HFFc6 (cell line): ENCODE results near the gene ARHGAP45. TPM values are rescaled to one million over a fixed set of nuclear protein-coding genes. Genes with fewer than 3 reads are reported as not detected.

ENCODE experiments used
- DNase-seq: peaks from one replicate; pipeline ENCODE4 v3.0.0-alpha.2; 2018
- H3K27ac Mint-ChIP-seq: 2 replicates; pipeline ENCODE4 v1.8.0; 2020; ENCODE audit warnings: mild to moderate bottlenecking, mixed read lengths
- H3K27me3 Mint-ChIP-seq: 2 replicates; pipeline ENCODE4 v1.8.0; 2021; ENCODE audit warnings: mild to moderate bottlenecking, moderate library complexity, mixed read lengths; ENCODE audit not compliant: insufficient read depth
- H3K36me3 Mint-ChIP-seq: 2 replicates; pipeline ENCODE4 v1.8.0; 2021; ENCODE audit warnings: low read depth, mixed read lengths
- H3K4me1 Mint-ChIP-seq: 2 replicates; pipeline ENCODE4 v1.8.0; 2020; ENCODE audit warnings: low read depth, mixed read lengths
- H3K4me3 Mint-ChIP-seq: 2 replicates; pipeline ENCODE4 v1.8.0; 2020; ENCODE audit warnings: mild to moderate bottlenecking, moderate library complexity, mixed read lengths
- H3K9me3 Mint-ChIP-seq: 2 replicates; pipeline ENCODE4 v1.8.0; 2020; ENCODE audit warnings: mild to moderate bottlenecking, mixed read lengths
- total RNA-seq, 6 experiments: library from RNA; stranded (reverse); fragmentation: NEBNext Ultra II Directional; extraction: Animal tissue kit (Norgen Biotek cat#: 25700); gene quantifications; 2 replicates in 1 of 6; 3 replicates in 5 of 6; pipeline ENCODE4 v1.2.3, GENCODE V29; 2021
- TF ChIP-seq, protein P1 (sequence below): fragments of 200-600 bp; sonication (generic); IDR thresholded peaks from 2 replicates; pipeline ENCODE4 v1.5.0; 2021; ENCODE audit warnings: antibody characterized with exemption, mild to moderate bottlenecking

The ARHGAP45 gene
- total RNA-seq, 6 experiments from 2014 or later = 0.28 to 0.74 (median 0.60) TPM

DNA sequence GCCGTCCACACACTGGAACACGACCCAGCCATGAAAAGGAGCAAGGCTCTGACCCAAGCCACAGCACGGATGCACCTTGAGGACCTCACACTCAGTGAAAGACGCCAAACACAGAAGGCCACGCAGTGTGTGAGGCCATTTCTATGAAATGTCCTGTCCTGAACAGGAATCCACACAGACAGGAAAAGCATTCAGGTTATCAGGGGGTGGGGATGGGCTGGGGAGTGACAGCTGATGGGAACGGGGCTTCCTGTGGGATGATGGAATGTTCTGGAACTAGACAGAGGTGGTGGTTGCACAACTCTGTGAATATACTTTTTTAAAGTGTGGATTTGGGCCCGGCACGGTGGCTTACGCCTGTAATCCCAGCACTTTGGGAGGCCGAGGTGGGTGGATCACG is 67.5 kb downstream of the ARHGAP45 start:
- Mint-ChIP-seq H3K27ac (no peak overlapping the region), H3K9me3 (no peaks in the 10 kb centered on the region), H3K4me3 (no peak overlapping the region), H3K4me1 (peaks cover 13% of the 10 kb centered on the region; the same call in 1 of the 2 replicates), H3K27me3 (peaks cover 5% of the 10 kb centered on the region; the same call in 1 of the 2 replicates), H3K36me3 (peaks cover 7% of the 10 kb centered on the region)
- TF ChIP-seq, protein P1, sequence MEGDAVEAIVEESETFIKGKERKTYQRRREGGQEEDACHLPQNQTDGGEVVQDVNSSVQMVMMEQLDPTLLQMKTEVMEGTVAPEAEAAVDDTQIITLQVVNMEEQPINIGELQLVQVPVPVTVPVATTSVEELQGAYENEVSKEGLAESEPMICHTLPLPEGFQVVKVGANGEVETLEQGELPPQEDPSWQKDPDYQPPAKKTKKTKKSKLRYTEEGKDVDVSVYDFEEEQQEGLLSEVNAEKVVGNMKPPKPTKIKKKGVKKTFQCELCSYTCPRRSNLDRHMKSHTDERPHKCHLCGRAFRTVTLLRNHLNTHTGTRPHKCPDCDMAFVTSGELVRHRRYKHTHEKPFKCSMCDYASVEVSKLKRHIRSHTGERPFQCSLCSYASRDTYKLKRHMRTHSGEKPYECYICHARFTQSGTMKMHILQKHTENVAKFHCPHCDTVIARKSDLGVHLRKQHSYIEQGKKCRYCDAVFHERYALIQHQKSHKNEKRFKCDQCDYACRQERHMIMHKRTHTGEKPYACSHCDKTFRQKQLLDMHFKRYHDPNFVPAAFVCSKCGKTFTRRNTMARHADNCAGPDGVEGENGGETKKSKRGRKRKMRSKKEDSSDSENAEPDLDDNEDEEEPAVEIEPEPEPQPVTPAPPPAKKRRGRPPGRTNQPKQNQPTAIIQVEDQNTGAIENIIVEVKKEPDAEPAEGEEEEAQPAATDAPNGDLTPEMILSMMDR = no peak
- DNase-seq = no peak

DNA sequence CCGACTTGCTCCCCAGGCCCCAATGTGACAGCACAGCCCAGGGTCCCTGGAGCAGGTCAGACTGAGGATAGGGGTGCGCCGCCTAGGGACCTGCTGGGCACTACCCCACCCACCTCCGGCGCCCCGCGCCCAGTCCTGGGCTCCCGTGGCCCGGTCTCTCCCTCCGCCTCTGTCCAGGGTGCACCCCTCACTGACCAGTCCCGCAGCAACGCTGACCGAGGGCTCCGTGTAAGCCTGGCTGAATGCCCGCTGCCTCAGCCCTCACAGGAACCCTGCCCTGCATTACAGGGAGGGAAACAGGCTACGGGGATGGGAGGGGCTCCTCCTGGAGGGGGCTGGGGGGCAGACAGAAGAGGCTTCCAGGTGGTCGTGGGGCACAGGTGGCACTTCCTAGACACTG is 68.5 kb downstream of the ARHGAP45 start:
- TF ChIP-seq, protein P1 = no peak
- H3K27me3 Mint-ChIP-seq = peaks cover 4% of the 10 kb centered on the region; the same call in 1 of the 2 replicates
- no peak for DNase-seq
- H3K27ac Mint-ChIP-seq = no peak overlapping the region
- no peaks in the 10 kb centered on the region for H3K9me3 Mint-ChIP-seq
- H3K36me3 Mint-ChIP-seq = peaks cover 15% of the 10 kb centered on the region
- peaks cover 6% of the 10 kb centered on the region; the same call in 1 of the 2 replicates for H3K4me1 Mint-ChIP-seq
- H3K4me3 Mint-ChIP-seq = no peak overlapping the region

DNA sequence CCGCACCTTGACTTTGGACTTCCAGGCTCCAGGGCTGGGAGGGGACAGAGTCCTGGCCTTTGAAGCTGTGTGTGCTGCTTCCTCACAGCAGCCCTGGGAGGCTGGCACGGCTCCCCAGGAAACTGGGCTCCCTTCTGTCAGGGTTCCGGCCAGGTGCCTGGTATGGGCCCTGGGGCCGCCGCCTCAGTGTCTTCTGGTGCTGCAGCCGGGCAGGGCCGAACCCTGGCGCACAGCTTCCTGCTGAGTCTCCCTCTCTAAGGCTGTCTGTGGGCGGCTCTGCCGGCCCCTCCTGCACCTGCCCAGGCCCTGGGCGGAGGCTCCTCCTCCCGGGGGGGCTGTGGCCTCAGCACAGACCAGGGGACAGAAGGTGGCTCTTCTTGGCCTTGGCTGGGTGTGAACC is 69.2 kb downstream of the ARHGAP45 start:
- H3K4me3 Mint-ChIP-seq = no peak overlapping the region
- no peaks in the 10 kb centered on the region for H3K9me3 Mint-ChIP-seq
- TF ChIP-seq, protein P1 = no peak
- H3K27ac Mint-ChIP-seq = no peak overlapping the region
- peaks cover 4% of the 10 kb centered on the region; the same call in 1 of the 2 replicates for H3K27me3 Mint-ChIP-seq
- H3K4me1 Mint-ChIP-seq = no peaks in the 10 kb centered on the region
- H3K36me3 Mint-ChIP-seq = peaks cover 15% of the 10 kb centered on the region
- no peak for DNase-seq

Other genes starting within 250 kb of the ARHGAP45 start
- gene PLPPR3, start 245.2 kb upstream of the ARHGAP45 start, total RNA-seq = under 1 TPM in 1 of 6 experiments, not detected in 5; 0.09 TPM
- gene AZU1, start 239.3 kb upstream of the ARHGAP45 start, total RNA-seq = not detected
- gene PRTN3, start 226.2 kb upstream of the ARHGAP45 start, total RNA-seq = not detected
- gene ELANE, start 214.9 kb upstream of the ARHGAP45 start, total RNA-seq = under 1 TPM in 1 of 6 experiments, not detected in 5; 0.21 TPM
- gene CFD, start 207.5 kb upstream of the ARHGAP45 start, total RNA-seq = 1 to 10 TPM in 3 of 6 experiments, under 1 TPM in 3; 0.84 to 1.7 (median 0.98) TPM
- gene MED16, start 174.0 kb upstream of the ARHGAP45 start, total RNA-seq = 10 to 100 TPM; 58.1 to 91.0 (median 70.9) TPM
- gene RNU6-9, start 173.7 kb upstream of the ARHGAP45 start, total RNA-seq = not detected
- 10 to 100 TPM; 41.9 to 53.4 (median 45.9) TPM for gene R3HDM4, start 153.9 kb upstream of the ARHGAP45 start, total RNA-seq
- not detected for gene KISS1R, start 149.8 kb upstream of the ARHGAP45 start, total RNA-seq
- gene ARID3A, start 141.1 kb upstream of the ARHGAP45 start, total RNA-seq = 10 to 100 TPM; 35.1 to 44.2 (median 38.4) TPM
- gene WDR18, start 82.8 kb upstream of the ARHGAP45 start, total RNA-seq = 10 to 100 TPM; 47.5 to 55.8 (median 51.3) TPM
- gene GRIN3B, start 66.7 kb upstream of the ARHGAP45 start, total RNA-seq = under 1 TPM; 0.34 to 0.66 (median 0.41) TPM
- gene TMEM259, start 46.0 kb upstream of the ARHGAP45 start, total RNA-seq = 100 to 1,000 TPM; 127 to 164 (median 149) TPM
- not detected for gene RNU6-2, start 45.6 kb upstream of the ARHGAP45 start, total RNA-seq
- gene CNN2, start 40.6 kb upstream of the ARHGAP45 start, total RNA-seq = 100 to 1,000 TPM; 483 to 579 (median 507) TPM
- gene ABCA7, start 27.1 kb upstream of the ARHGAP45 start, total RNA-seq = 1 to 10 TPM; 4.6 to 8.1 (median 6.6) TPM
- 100 to 1,000 TPM; 224 to 289 (median 250) TPM for gene POLR2E, start 28.2 kb downstream of the ARHGAP45 start, total RNA-seq
- 100 to 1,000 TPM; 193 to 237 (median 223) TPM for gene GPX4, start 36.8 kb downstream of the ARHGAP45 start, total RNA-seq
- gene SBNO2, start 107.1 kb downstream of the ARHGAP45 start, total RNA-seq = 10 to 100 TPM; 33.7 to 49.8 (median 41.5) TPM
- gene STK11, start 138.6 kb downstream of the ARHGAP45 start, total RNA-seq = 10 to 100 TPM; 52.9 to 59.1 (median 56.7) TPM
- 10 to 100 TPM in 1 of 6 experiments, 1 to 10 TPM in 5; 7.6 to 12.7 (median 8.6) TPM for gene CBARP, start 170.8 kb downstream of the ARHGAP45 start, total RNA-seq
- 100 to 1,000 TPM; 190 to 243 (median 217) TPM for gene ATP5F1D, start 174.6 kb downstream of the ARHGAP45 start, total RNA-seq
- gene MIDN, start 181.4 kb downstream of the ARHGAP45 start, total RNA-seq = 10 to 100 TPM; 58.4 to 73.3 (median 67.4) TPM
- 100 to 1,000 TPM; 160 to 243 (median 190) TPM for gene CIRBP, start 202.2 kb downstream of the ARHGAP45 start, total RNA-seq
- 10 to 100 TPM; 54.2 to 77.6 (median 63.8) TPM for gene FAM174C, start 208.4 kb downstream of the ARHGAP45 start, total RNA-seq
- gene EFNA2, start 218.7 kb downstream of the ARHGAP45 start, total RNA-seq = not detected